Parathyroid adenoma (tissue), 2 donors: ENCODE data around the gene IFI16.
A peak's percentile ranks its signal among the peaks of the same experiment; 100 is the strongest.
"Not testable (repeated sequence)": the region's sequence is repeated elsewhere in the genome, so short reads cannot be mapped to it uniquely, and the experiment has no call there.

Experiments used
- H2AFZ ChIP-seq: fragments of 300-600 bp; sonication (generic); one replicate; pipeline ENCODE4 v1.7.0; 2017; ENCODE audit warnings: antibody characterized with exemption, mild to moderate bottlenecking
- H3K27ac ChIP-seq: fragments of 300-600 bp; sonication (generic); one replicate; pipeline ENCODE4 v1.7.0; 2017
- H3K27me3 ChIP-seq: fragments of 300-600 bp; sonication (generic); one replicate; pipeline ENCODE4 v1.7.0; 2017; ENCODE audit warnings: low read length; ENCODE audit not compliant: control insufficient read depth, insufficient read depth
- H3K36me3 ChIP-seq: fragments of 300-600 bp; sonication (generic); one replicate; pipeline ENCODE4 v1.7.0; 2017; ENCODE audit warnings: low read length; ENCODE audit not compliant: control insufficient read depth, insufficient read depth
- H3K4me1 ChIP-seq: fragments of 300-600 bp; sonication (generic); one replicate; pipeline ENCODE4 v1.7.0; 2017; ENCODE audit warnings: control low read depth
- H3K4me2 ChIP-seq: fragments of 300-600 bp; sonication (generic); one replicate; pipeline ENCODE4 v1.7.0; 2017; ENCODE audit warnings: low read length
- H3K4me3 ChIP-seq: fragments of 300-600 bp; sonication (generic); one replicate; pipeline ENCODE4 v1.7.0; 2017; ENCODE audit warnings: low read depth, low read length
- H3K79me2 ChIP-seq: fragments of 300-600 bp; sonication (generic); one replicate; pipeline ENCODE4 v1.7.0; 2017; ENCODE audit warnings: control low read depth
- H3K9ac ChIP-seq: fragments of 300-600 bp; sonication (generic); one replicate; pipeline ENCODE4 v1.7.0; 2017; ENCODE audit warnings: mild to moderate bottlenecking
- H3K9me3 ChIP-seq: fragments of 300-600 bp; sonication (generic); one replicate; pipeline ENCODE4 v1.7.0; 2017; ENCODE audit warnings: low read length; ENCODE audit not compliant: control insufficient read depth
- CTCF ChIP-seq: fragments of 300-600 bp; sonication (generic); IDR thresholded peaks from one replicate; pipeline ENCODE4 v1.7.0; 2017; ENCODE audit warnings: antibody characterized with exemption, mild to moderate bottlenecking
- donor health status: primary hyperparathyroidism.

Gene IFI16

GRCh38 chr1:159010391-159010790 is 684 bp downstream of the IFI16 start:
- Histone ChIP-seq H3K36me3 (no peaks in the 10 kb centered on the region), H3K9me3 (no peaks in the 10 kb centered on the region), H3K27me3 (no peaks in the 10 kb centered on the region), H3K4me3 (peak overlapping the region; percentile 52), H3K4me2 (peak overlapping the region; percentile 13), H2AFZ (no peak overlapping the region), H3K4me1 (no peaks in the 10 kb centered on the region), H3K79me2 (no peaks in the 10 kb centered on the region), H3K9ac (no peak overlapping the region), H3K27ac (peak overlapping the region; percentile 69)
- TF ChIP-seq CTCF: no peak

- H2AFZ ChIP-seq, H3K4me1 ChIP-seq, H3K27me3 ChIP-seq, H3K9ac ChIP-seq, H3K4me3 ChIP-seq, H3K79me2 ChIP-seq, H3K36me3 ChIP-seq, H3K9me3 ChIP-seq, H3K4me2 ChIP-seq: not testable (repeated sequence)
- peak overlapping the region; percentile 69 for H3K27ac ChIP-seq
Observed at GRCh38 chr1:159011001-159011400, 1.3 kb downstream of the IFI16 start.

GRCh38 chr1:159011751-159012150 is 2.0 kb downstream of the IFI16 start:
- Histone ChIP-seq H3K27me3 (no peaks in the 10 kb centered on the region), H3K27ac (no peak overlapping the region), H3K4me3 (peak overlapping the region; percentile 40), H3K4me1 (no peaks in the 10 kb centered on the region), H3K9me3 (no peaks in the 10 kb centered on the region), H3K4me2 (no peak overlapping the region), H2AFZ (no peak overlapping the region), H3K36me3 (no peaks in the 10 kb centered on the region), H3K79me2 (no peaks in the 10 kb centered on the region), H3K9ac (no peak overlapping the region)
- no peak for TF ChIP-seq CTCF

DNA sequence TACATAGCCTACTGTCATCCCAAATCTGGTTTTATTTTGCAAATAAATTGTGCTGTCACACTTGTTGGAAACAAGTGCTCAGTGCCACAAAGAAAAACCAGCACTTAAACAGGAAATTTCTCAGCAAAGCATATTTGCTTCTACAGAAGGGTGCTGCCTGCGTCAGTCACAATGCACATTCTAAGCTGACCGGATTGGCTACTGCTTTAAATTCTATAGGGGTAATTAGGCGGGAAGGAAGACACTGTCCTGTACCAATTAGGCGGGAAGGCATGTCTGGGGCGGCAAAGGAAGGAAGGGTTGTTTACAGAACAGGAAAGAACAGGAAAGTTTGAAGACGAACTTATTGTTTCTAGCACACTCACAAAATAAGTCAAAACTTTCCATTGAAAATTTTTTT is 2.8 kb downstream of the IFI16 start:
- Histone ChIP-seq H3K79me2 (no peaks in the 10 kb centered on the region), H3K27ac (peak overlapping the region; percentile 11), H3K27me3 (no peaks in the 10 kb centered on the region), H3K9me3 (no peaks in the 10 kb centered on the region), H3K4me1 (no peaks in the 10 kb centered on the region), H3K36me3 (no peaks in the 10 kb centered on the region), H3K4me2 (peak overlapping the region; percentile 11), H3K4me3 (peak overlapping the region; percentile 40), H3K9ac (no peak overlapping the region), H2AFZ (no peak overlapping the region)
- no peak for TF ChIP-seq CTCF

DNA sequence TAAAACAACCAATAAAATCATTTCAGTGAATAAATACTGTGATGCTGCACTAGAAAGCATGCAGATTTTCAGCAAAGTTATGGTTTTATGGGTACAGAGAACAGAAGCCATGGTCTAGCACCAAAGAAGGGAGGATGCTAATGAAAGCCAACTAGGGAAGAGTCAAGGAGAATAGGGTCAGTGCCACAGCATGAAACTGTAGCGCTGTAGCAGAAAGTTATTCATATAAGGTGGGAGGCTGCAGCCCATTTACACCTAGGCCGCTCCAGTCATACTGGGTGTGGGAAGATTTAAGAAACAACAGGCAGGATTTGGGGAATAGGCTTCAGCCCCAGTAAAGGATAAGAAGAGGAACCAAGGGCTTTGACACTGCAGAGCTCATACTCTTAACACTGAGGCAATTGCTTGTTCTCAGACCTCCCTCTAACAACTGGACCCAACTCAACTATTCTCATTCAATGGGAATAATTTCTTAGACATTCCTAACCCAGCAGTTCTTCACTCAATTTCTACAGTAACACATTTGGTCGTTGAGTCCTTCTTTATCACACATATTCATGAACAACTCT is 4.4 kb downstream of the IFI16 start:
- Histone ChIP-seq H2AFZ (no peak overlapping the region), H3K4me2 (no peak overlapping the region), H3K4me1 (no peaks in the 10 kb centered on the region), H3K27ac (no peak overlapping the region), H3K36me3 (no peaks in the 10 kb centered on the region), H3K27me3 (no peaks in the 10 kb centered on the region), H3K4me3 (no peak overlapping the region), H3K79me2 (no peaks in the 10 kb centered on the region), H3K9ac (no peak overlapping the region), H3K9me3 (no peaks in the 10 kb centered on the region)
- no peak for TF ChIP-seq CTCF
